Activated naive CD8-positive, alpha-beta T cell (primary cell): Measurements from ENCODE around the gene RTKN2.

Experiments
- H3K27ac Mint-ChIP-seq: one replicate; pipeline ENCODE4 v1.8.0; 2021; ENCODE audit warnings: mixed read lengths
- H3K27me3 Mint-ChIP-seq: one replicate; pipeline ENCODE4 v1.8.0; 2021; ENCODE audit warnings: mixed read lengths
- H3K36me3 Mint-ChIP-seq: one replicate; pipeline ENCODE4 v1.8.0; 2021; ENCODE audit warnings: mixed read lengths
- H3K4me1 Mint-ChIP-seq: one replicate; pipeline ENCODE4 v1.8.0; 2021; ENCODE audit warnings: low read depth, mixed read lengths
- H3K4me3 Mint-ChIP-seq: one replicate; pipeline ENCODE4 v1.8.0; 2021; ENCODE audit warnings: mild to moderate bottlenecking, mixed read lengths
- H3K9me3 Mint-ChIP-seq: one replicate; pipeline ENCODE4 v1.8.0; 2021; ENCODE audit warnings: low read depth, mixed read lengths

Gene RTKN2

GRCh38 chr10:62268027-62268398, 631 bp downstream of the RTKN2 start:
- H3K9me3 Mint-ChIP-seq = no peaks in the 10 kb centered on the region
- peaks cover 17% of the 10 kb centered on the region for H3K27me3 Mint-ChIP-seq
- no peaks in the 10 kb centered on the region for H3K36me3 Mint-ChIP-seq
- H3K4me3 Mint-ChIP-seq = peak overlapping the region; percentile 92
- no peak overlapping the region for H3K27ac Mint-ChIP-seq
- peaks cover 7% of the 10 kb centered on the region for H3K4me1 Mint-ChIP-seq

GRCh38 chr10:62266611-62267010, 2.0 kb downstream of the RTKN2 start:
- Mint-ChIP-seq H3K27me3 (peaks cover 17% of the 10 kb centered on the region), H3K27ac (no peak overlapping the region), H3K4me3 (no peak overlapping the region), H3K36me3 (no peaks in the 10 kb centered on the region), H3K9me3 (no peaks in the 10 kb centered on the region), H3K4me1 (peaks cover 7% of the 10 kb centered on the region)

- Mint-ChIP-seq H3K36me3 (no peaks in the 10 kb centered on the region), H3K27me3 (peaks cover 17% of the 10 kb centered on the region), H3K27ac (no peak overlapping the region), H3K9me3 (no peaks in the 10 kb centered on the region), H3K4me3 (no peak overlapping the region), H3K4me1 (peaks cover 7% of the 10 kb centered on the region)
Observed at GRCh38 chr10:62266147-62266546, 2.5 kb downstream of the RTKN2 start.

- H3K27ac Mint-ChIP-seq = no peak overlapping the region
- peaks cover 11% of the 10 kb centered on the region for H3K27me3 Mint-ChIP-seq
- H3K36me3 Mint-ChIP-seq = no peaks in the 10 kb centered on the region
- no peak overlapping the region for H3K4me3 Mint-ChIP-seq
- peaks cover 7% of the 10 kb centered on the region for H3K4me1 Mint-ChIP-seq
- no peaks in the 10 kb centered on the region for H3K9me3 Mint-ChIP-seq
Observed at GRCh38 chr10:62264702-62265436, 3.8 kb downstream of the RTKN2 start.

- H3K4me3 Mint-ChIP-seq = no peak overlapping the region
- H3K36me3 Mint-ChIP-seq = no peaks in the 10 kb centered on the region
- peaks cover 2% of the 10 kb centered on the region for H3K4me1 Mint-ChIP-seq
- H3K9me3 Mint-ChIP-seq = no peaks in the 10 kb centered on the region
- no peak overlapping the region for H3K27ac Mint-ChIP-seq
- H3K27me3 Mint-ChIP-seq = peaks cover 7% of the 10 kb centered on the region
Observed at GRCh38 chr10:62264126-62264525, 4.5 kb downstream of the RTKN2 start.

GRCh38 chr10:62261666-62262065, 7.0 kb downstream of the RTKN2 start:
- Mint-ChIP-seq H3K4me1 (no peaks in the 10 kb centered on the region), H3K27ac (no peak overlapping the region), H3K27me3 (no peaks in the 10 kb centered on the region), H3K4me3 (no peak overlapping the region), H3K9me3 (no peaks in the 10 kb centered on the region), H3K36me3 (no peaks in the 10 kb centered on the region)

GRCh38 chr10:62259998-62260397, 8.6 kb downstream of the RTKN2 start:
- Mint-ChIP-seq H3K36me3 (no peaks in the 10 kb centered on the region), H3K9me3 (no peaks in the 10 kb centered on the region), H3K4me1 (no peaks in the 10 kb centered on the region), H3K27me3 (no peaks in the 10 kb centered on the region), H3K4me3 (no peak overlapping the region), H3K27ac (no peak overlapping the region)

- Mint-ChIP-seq H3K27me3 (no peaks in the 10 kb centered on the region), H3K9me3 (no peaks in the 10 kb centered on the region), H3K27ac (no peak overlapping the region), H3K4me1 (no peaks in the 10 kb centered on the region), H3K4me3 (no peak overlapping the region), H3K36me3 (no peaks in the 10 kb centered on the region)
Observed at GRCh38 chr10:62259456-62259855, 9.2 kb downstream of the RTKN2 start.

- no peaks in the 10 kb centered on the region for H3K27me3 Mint-ChIP-seq
- H3K36me3 Mint-ChIP-seq = no peaks in the 10 kb centered on the region
- H3K4me3 Mint-ChIP-seq = no peak overlapping the region
- no peak overlapping the region for H3K27ac Mint-ChIP-seq
- H3K4me1 Mint-ChIP-seq = peaks cover 5% of the 10 kb centered on the region
- H3K9me3 Mint-ChIP-seq = peaks cover 5% of the 10 kb centered on the region
Observed at GRCh38 chr10:62258926-62259325, 9.7 kb downstream of the RTKN2 start.

- no peaks in the 10 kb centered on the region for H3K36me3 Mint-ChIP-seq
- no peaks in the 10 kb centered on the region for H3K27me3 Mint-ChIP-seq
- H3K27ac Mint-ChIP-seq = peak overlapping the region; percentile 90
- peak overlapping the region; percentile 1 for H3K4me3 Mint-ChIP-seq
- peaks cover 9% of the 10 kb centered on the region for H3K9me3 Mint-ChIP-seq
- peaks cover 20% of the 10 kb centered on the region for H3K4me1 Mint-ChIP-seq
Observed at GRCh38 chr10:62253704-62254103, 14.9 kb downstream of the RTKN2 start.

- no peak overlapping the region for H3K4me3 Mint-ChIP-seq
- H3K9me3 Mint-ChIP-seq = peaks cover 9% of the 10 kb centered on the region
- H3K36me3 Mint-ChIP-seq = no peaks in the 10 kb centered on the region
- peaks cover 20% of the 10 kb centered on the region for H3K4me1 Mint-ChIP-seq
- peak overlapping the region; percentile 7 for H3K27ac Mint-ChIP-seq
- no peaks in the 10 kb centered on the region for H3K27me3 Mint-ChIP-seq
Observed at GRCh38 chr10:62252051-62252450, 16.6 kb downstream of the RTKN2 start.

GRCh38 chr10:62250594-62251198, 17.9 kb downstream of the RTKN2 start:
- no peak overlapping the region for H3K27ac Mint-ChIP-seq
- no peaks in the 10 kb centered on the region for H3K36me3 Mint-ChIP-seq
- H3K4me1 Mint-ChIP-seq = peaks cover 20% of the 10 kb centered on the region
- H3K4me3 Mint-ChIP-seq = no peak overlapping the region
- H3K27me3 Mint-ChIP-seq = no peaks in the 10 kb centered on the region
- peaks cover 9% of the 10 kb centered on the region for H3K9me3 Mint-ChIP-seq

- H3K4me1 Mint-ChIP-seq = peaks cover 24% of the 10 kb centered on the region
- H3K4me3 Mint-ChIP-seq = no peak overlapping the region
- peaks cover 9% of the 10 kb centered on the region for H3K9me3 Mint-ChIP-seq
- H3K36me3 Mint-ChIP-seq = no peaks in the 10 kb centered on the region
- H3K27me3 Mint-ChIP-seq = no peaks in the 10 kb centered on the region
- H3K27ac Mint-ChIP-seq = no peak overlapping the region
Observed at GRCh38 chr10:62249957-62250356, 18.7 kb downstream of the RTKN2 start.

- Mint-ChIP-seq H3K4me1 (peaks cover 24% of the 10 kb centered on the region), H3K9me3 (no peaks in the 10 kb centered on the region), H3K4me3 (no peak overlapping the region), H3K27me3 (no peaks in the 10 kb centered on the region), H3K27ac (no peak overlapping the region), H3K36me3 (no peaks in the 10 kb centered on the region)
Observed at GRCh38 chr10:62248465-62248864, 20.2 kb downstream of the RTKN2 start.

GRCh38 chr10:62244785-62245467, 23.7 kb downstream of the RTKN2 start:
- Mint-ChIP-seq H3K36me3 (no peaks in the 10 kb centered on the region), H3K9me3 (no peaks in the 10 kb centered on the region), H3K27me3 (no peaks in the 10 kb centered on the region), H3K4me1 (peaks cover 21% of the 10 kb centered on the region), H3K27ac (peak overlapping the region; percentile 79), H3K4me3 (no peak overlapping the region)
